Fibroblast of upper back skin (primary cell): Measurements from ENCODE around the gene RP2.

Experiments
- DNase-seq: peaks from one replicate; pipeline ENCODE4 v3.0.0-alpha.2; 2013

Gene RP2

DNA sequence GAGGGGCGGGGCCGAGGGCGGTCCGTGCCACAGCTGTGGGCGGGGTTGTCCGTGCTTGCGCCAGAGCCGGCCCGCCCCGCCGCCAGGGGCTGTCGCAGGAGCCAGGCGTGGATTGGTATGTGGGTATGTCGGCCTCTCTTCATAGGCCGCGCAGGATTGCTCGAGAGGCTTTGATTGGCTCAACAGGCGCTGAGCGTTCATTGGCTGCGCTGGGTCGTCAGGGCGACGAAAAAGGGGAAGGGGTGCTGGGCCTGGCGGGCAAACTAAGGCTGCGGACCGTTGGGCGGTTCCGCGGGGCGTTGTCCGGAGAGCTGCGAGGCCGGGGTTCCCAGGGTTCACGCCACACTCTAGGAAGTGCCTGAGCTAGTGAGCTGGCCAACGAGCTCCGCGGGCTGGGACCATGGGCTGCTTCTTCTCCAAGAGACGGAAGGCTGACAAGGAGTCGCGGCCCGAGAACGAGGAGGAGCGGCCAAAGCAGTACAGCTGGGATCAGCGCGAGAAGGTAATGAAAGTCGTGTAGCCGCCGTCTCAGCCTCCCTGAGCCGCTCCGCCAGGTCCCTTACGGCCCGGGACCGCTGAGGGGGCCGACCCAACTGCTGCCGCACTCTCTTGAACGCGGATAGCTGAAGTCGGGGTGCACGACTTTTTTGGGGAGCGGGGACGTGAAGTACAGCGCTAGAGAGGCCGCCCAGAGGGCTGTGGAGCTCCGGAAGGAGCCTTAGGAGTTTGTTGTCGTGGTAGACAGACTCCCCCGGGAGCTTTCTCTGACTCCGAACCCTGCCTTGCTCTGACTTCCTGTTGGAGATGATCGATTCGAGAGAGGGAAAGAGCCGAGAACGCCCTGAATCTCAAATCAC lies at the start of gene RP2:
RP2 (plus strand) TSS at position 343 of the 857 bp plus-strand sequence; CDS start at position 401, 58 bp downstream.
- peak; percentile 93 for DNase-seq

DNA sequence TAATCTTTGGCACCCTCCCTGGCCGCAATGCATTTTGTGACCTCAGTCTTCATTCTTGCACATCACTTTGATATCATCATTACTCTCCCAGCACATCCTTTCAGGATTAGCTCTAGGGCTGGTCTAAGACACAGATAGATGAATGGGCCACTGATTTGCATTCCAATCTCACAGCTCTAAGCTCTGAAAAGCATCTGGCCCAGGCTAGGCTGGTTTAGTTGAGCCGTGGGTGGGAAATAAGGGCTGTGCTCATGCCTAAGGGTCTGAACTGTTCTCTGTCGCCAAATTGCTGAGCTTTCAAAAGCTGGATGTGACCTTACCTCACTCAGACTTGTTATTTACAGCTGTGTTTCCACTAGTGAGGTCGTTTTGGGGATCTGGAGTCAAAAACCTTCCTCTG lies 47.9 kb upstream of the RP2 start:
- peak; percentile 79 for DNase-seq

DNA sequence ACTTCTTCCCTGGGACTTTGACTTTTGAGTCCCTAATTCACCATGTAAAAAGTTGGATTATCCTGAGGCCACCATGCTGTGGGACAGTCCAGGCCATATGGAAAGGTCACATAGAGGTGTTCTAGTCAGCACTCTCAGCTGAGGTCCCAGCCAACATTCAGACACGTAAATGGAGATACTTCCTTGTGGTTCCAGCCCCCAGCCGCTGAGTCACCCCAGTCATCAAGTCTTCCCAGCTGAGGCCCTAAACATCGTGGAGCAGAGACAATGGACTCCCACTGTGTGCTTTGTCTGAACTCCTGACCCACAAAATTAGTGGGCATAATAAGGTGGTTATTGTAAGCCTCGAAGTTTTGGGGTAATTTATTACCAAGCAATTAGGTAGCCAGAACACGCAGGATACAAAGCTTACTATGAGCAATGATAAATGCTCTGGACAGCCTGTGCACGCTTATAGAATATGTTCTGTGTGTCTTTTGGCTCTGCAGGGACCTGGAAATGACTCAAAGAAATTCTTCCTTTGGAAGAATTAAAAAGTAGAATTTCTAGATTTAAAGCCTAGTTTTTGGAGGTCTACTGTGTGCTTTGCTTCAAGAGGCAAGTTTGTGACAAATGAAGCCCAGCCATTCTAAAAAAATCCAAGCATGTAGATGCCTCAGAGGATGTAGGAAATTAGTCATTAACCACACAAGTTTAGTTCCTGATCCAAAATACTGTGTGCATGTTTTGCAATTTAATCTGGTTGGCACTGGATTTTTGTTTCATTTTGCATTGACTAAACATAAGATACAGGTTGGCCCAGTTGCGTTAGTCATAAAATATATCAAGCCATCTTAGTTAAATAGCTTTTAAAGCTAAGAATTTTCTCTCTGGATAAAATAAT lies 44.7 kb upstream of the RP2 start:
- peak; percentile 94 for DNase-seq

DNA sequence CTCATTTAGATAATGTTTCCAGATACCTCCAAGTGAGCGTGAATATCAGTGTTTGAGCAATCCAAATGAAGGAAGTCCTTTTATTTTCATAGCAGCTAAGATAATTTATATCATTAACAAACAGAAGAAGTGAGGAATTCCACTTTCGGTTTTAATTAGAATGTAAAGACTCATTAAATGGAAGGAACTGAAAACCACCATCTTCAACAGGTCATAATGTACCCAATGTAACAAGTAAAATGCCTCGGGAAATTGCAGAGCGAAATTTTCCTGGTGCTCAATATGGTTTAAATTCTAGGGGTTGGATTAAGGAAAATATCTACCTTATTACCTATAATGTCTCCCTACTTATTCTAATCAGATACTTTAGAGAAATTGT lies 44.0 kb upstream of the RP2 start:
- no peak for DNase-seq

DNA sequence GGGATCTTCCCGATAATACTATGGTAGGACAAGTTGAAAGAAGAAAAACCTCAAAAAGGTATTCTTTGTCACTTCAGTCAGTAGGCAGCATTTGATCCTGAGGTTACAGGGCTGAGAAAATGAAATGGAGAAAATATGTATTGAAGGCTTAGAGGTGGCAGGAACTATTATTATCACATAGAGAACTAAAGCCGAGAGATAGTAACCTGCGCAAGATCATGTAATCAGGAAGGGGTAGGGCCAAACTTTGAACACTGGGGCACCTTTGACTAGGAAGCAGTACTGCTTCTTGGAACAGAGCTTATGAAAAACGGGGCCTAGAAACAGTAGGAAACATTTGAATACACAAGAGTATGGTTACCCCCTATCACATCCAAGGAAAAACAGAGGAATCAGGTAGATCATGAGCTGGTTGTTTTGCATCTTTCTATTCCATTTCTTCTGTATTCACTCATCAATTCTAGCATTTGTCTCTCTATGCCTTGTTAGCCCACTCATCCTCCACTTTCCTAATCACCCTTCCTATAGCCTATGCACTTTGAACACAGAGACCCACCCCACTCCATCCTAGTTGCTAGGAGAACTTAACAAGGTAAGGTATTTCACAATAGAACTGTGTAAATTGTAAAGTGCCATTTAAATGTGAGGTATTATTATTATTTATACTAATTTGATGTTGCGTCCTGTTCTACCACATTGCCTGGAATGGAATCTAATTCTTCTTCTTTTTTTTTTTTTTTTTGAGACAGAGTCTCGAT lies 43.3 kb upstream of the RP2 start:
- DNase-seq, result no peak

DNA sequence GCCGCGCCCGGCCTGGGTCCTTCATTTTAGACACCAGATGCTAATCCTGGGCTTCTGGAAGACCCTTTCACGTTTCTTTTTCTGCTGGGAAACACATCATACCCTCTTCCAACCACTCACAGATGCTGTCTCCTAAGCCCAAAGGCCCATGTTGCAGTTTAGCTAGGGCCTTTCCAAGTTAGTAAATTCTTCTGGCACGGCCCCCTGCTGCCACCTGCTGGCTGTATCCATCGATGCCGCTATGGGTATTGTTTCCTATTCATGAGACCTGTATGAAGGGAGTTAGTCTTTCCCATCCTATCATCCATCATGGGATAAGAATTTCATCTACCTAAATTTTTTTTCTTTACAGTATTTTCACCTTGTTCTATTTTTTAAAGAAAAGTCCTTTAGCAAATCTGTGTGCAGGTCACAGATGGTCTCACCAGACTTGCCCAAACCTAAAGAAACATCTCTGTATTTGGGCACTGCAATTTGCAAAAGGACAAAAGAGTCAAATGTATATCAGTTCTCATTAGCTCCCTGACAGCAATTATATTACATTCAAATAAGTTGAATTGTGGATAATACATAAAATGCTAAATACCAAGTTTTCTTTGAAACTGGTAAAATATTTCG lies 40.2 kb upstream of the RP2 start:
- DNase-seq, result peak; percentile 69

DNA sequence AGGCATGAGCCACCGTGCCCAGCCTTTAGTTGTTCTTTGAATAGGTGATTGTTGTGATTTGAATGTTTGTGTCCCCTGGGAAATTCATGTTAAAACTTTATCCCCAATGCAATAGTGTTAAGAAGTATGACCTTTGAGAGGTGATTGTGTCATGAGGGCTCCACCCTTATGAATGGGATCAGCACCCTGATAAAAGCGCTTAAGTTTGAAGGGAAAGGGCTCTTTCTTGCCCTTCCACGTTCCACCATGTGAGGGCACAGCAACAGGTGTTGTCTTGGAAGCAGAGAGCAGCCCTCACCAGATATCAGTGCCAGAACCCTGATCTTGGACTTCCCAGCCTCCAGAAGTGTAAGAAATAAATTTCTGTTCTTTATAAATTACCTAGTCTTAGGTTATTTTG lies 33.7 kb upstream of the RP2 start:
- DNase-seq, result no peak

DNA sequence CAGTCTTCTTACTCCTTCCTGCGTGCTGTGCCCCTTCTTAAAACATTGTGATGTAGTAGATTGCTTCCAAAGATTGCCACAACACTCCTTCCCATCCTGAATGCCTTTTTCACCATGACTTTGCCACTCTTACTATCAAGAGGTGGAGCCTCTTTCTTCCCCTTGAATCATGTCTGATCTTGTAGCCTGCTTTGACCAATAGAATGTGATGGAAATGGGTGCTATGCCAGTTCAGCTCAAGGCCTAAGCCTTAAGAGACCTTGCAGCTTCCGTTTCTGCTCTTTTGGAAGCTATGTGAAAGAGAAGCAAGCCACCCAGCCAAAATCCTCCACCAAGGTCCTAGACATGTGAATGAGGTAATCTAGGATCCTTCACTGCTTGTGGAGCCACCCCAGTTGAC lies 31.6 kb upstream of the RP2 start:
- DNase-seq, result no peak

DNA sequence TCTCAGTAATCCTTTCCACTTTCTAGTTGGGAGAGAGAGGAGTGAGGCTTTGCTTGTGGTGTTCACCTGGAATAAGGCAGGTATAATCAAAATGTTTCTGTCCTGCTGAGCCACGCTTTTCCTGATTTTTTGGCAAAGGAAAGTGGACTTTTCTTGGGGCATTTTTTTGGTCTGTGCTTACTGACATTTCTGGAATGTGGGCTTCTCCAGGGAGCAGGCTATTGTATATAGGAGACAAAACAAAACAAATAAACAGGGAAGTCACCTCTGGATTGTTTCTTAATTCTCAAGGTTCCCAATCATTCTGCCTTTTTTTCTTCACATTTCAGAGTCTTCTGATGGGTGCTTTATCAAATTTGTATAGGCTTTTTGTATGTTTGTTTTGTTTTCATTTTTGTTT lies 25.7 kb upstream of the RP2 start:
- no peak for DNase-seq

DNA sequence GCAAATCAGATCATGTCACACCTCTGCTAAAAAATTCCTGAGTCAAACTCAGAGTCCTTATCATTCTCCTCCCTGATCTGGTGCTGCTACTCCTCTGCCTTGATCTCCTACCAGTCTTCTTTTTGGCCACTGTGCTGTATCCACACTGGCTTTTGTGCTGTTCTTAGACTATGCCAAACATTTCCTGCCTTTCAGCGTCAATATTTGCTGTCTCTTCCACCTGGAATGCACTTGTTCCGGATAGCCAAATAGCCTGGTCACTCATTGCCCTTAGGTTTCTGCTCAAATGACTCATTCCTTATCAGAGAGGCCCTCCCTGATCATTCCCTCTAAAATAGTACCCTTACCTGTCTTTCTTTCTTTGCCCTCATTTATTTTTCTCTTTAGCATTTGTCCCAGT lies 24.4 kb upstream of the RP2 start:
- no peak for DNase-seq

DNA sequence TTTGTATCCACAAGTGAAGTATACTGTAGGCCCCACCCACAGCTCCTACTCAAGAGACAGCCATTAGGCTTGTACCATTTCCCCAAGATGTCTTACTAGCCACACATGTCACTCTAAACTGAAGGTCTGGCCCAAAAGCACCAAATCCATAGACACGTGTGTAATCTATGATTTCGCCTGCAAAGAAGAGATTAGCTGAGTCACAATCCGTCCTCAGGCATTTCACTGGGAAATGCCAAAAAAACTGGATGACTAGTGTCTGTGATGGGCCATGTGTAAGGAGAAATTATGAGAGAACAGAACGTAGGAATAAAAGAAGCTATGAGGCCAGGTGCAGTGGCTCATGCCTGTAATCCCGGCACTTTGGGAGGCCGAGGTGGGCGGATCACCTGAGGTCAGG lies 21.9 kb upstream of the RP2 start:
- no peak for DNase-seq

DNA sequence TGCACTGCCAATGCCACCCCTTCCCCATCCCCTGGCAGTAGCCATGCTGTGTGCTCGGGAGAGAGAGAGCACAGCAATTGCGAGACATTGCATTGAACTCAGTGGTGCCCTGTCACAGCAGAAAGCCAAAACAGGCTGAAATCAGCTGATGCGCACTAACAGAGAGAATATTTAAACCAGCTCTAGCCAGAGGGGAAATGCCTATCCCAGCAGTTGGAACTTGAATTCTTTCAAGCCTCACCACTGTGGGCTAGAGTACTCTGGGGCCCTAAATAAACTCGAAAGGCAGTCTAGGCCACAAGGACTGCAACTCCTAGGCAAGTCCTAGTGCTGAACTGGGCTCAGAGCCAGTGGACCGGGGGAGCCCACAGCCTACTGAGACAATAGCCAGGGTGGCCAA lies 17.7 kb upstream of the RP2 start:
- DNase-seq, result no peak

DNA sequence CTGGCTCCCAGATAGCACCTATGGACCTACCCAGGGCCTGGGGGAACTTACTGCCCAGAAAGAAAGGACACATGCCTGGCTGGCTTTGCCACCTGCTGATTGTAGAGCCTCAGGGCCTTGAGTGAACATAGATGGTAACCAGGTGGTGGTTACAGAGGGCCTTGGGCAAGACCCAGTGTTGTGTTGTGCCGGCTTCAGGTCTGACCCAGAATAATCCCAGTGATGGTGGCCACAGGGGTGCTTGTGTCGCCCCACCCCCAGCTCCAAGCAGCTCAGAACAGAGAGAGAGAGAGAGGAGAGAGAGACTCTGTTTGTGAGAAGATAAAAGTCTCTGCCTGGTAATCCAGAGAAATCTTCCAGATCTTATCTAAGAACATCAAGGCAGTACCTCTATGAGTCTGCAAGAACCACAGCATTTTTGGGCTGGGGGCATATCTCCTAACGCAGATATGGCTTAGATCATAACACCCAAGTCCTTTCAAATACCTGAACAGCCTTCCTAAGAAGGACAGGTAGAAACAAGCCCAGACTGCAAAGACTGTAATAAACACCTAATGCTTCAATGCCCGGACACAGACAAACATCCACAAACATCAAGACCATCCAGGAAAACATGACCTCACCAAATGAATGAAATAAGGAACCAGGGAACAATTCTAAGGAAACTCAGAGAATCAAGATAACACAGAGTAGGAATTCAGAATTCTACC lies 16.3 kb upstream of the RP2 start:
- DNase-seq, result no peak

DNA sequence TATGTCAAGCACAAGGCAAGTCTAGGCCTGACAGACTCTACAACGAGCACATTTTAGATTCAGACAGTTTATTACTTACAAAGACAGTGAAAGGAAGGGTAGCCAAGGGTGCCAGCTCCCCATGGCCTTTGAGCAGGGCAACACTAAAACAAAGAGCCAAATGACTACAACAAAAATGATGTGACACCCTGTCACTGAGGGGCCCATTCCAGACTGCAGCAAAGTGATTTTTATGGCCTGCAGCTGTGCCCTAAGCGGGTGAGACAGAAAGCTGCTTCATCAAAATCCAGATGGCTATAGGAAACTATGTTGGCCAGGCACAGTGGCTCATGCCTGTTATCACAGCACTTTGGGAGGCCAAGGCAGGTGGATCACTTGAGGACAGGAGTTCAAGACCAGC lies 13.4 kb upstream of the RP2 start:
- DNase-seq, result no peak

DNA sequence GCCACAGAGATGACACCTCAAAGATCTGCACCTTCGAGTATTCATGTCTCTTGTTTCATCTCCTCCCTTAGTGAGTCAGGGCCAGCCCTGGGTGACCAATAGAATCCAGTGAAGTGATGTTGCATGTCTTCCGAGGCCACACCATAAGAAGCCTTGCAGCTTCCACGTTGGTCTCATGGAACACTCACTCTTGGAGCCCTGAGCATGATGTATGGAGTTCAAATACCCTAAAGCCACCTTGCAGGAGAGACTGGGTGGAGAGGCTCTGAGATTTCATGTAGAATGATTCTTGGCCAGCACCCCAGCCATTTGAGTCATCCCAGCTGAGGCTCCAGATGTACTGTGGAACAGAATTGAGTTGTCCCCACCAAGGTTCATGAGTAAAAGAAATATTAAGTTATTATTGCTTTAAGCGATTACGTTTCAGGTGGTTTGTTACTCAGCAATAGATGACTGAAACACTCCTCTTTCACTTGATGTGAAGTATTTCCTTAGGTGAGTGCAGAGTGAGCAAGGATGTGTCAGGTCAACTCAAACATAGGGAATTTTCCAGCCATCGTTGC lies 5.0 kb upstream of the RP2 start:
- DNase-seq, result peak; percentile 47

DNA sequence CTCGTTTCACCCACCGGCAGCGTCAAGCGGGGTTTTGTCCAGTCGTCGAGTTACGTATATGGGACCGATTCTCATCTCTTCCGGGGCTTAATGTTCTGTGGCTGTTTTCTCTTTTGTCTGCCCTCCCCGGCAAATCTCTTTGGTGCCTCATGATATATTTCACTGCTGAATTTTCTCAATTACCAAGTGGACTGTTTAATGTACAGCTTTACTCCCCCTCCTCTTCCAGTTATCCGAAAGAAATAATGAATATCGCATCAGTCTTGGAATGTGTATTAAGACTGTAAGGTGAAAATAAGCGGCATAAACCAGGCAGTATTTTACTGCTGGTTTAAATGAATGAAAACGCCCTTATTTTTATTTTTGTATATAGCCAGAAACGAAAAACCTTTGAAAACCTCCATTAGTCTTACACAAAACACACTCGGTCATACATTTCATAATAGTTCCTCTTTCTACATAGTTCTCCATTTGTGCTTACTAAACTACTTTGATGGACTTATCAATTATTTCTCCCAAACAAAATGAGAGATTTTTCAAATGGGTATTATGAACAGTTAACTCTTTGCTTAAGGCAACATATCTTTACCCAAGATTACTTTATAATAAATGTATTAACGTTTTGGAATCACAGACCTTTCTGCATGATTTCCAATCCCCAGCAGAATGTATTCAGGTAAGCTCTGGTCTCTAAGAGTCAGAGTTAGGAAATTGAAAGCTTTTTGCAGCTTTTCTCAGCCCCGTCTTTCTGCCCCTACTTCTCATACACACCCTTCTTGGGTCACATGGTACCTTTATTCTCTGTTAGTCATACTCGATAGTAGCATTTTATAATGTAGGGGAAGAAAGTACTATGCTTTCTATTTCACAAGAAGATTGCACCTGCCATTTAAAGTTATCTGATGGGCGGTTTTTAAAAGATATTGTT lies 979 bp downstream of the RP2 start:
- no peak for DNase-seq

DNA sequence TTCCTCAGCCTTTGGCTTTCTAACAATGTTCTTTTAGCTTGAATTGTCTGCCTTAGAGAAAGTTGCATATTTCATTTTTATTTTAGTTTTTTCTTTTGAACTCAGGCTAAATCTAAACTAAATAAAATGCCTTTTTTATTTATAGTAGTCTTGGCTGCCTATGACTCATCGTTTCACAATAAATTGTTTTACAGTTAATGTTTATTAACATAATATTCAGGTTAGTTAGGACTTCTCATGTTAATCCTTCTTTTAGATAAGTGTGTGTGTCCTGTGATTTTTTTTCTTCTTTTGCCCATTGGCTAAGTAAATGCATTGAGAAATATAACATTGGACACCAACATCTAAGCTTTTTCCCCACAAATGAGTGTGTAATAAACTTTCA lies 1.6 kb downstream of the RP2 start:
- DNase-seq, result no peak

DNA sequence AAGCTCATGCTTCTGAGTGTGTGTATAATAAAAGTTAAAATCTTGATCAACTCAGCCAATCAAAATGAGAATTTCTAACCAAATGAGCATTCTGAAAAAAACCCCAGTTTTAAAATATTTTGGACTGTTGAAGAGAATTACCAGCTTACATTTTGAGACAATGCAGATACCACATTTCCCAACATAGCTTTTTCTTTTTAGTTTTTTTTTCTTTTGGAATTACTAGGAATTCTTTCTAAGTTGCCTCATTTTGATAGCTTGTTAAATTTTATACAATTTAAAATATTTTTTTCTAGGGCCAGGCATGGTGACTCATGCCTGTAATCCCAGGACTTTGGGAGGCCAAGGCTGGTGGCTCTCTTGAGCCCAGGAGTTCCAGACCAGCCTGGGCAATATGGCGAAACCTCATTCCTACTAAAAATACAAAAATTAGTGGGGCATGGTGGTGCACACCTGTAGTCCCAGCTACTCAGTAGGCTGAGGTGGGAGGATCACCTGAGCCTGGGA lies 2.2 kb downstream of the RP2 start:
- peak; percentile 21 for DNase-seq

DNA sequence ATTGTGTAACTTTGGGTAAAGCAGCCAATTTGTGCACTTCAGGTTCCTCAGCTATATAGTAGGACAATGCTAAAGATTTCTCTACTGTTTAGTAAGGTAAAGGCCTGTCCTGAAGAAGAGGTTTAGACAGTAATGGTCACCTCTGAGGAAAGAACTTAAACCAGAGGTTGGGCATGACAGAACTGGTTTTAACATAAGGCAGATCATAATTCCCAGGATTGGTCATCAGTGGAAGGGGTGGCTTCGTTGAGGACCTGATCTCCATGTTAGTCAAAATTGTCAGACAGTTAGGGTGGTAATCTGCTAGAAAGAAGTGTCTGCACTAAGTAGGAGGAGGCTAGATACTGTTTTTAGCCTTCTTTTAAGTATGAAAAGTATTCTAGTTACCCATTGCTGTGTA lies 4.1 kb downstream of the RP2 start:
- no peak for DNase-seq

DNA sequence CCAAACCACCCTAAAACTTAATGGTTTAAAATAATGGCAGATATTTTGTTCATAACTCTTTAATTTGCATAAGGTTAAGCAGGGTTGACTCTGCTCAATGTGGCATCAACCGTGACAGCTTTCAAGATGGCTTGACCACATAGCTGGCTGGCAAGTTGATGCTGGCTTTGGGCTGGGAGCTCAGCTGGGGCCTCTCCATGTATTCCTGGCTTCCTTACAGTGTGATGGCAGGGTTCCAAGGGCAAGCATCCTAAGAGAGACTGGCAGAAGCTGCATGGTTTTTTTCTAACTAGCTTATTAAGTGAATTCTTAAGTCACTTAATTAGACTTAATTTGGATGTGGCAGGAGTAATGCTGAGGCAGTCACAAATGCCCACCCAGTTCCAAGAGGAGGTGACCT lies 4.5 kb downstream of the RP2 start:
- peak; percentile 25 for DNase-seq

DNA sequence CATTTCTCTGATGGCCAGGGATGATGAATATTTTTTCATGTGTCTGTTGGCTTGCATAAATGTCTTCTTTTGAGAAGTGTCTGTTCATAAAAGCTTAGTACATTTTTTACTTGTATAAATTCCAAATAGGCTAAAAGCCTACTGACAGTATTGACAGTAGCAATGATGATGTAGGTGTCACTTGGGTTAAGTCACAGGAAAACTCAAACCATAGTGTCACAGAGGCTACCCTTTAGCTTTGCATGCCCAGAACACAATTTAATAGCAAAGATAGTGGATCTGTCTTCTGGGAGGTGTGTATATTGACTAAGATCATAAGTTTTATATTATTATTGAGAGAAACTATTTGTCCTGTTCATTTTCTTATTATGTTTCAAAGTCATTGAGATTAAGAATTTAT lies 8.1 kb downstream of the RP2 start:
- no peak for DNase-seq
